Caco-2 (cell line): ENCODE data around the gene KRTAP10-2. TPM values are rescaled to one million over a fixed set of nuclear protein-coding genes. Genes with fewer than 3 reads are reported as not detected.

Source experiments
- BruUV-seq: library from RNA; stranded (reverse); fragments of 400-500 nt; replicated peaks from 2 replicates; lab custom pipeline; 2021; lab: Mats Ljungman, UMichigan
- CTCF ChIA-PET: fragments of 300-600 bp; sonication (Branson Sonifier 250); formaldehyde crosslinking; loops from one replicate; lab custom pipeline; 2022; ENCODE audit warnings: antibody characterized with exemption; lab: Charles Lee
- POLR2A ChIA-PET: fragments of 300-600 bp; sonication (Branson Sonifier 250); formaldehyde crosslinking; loops from one replicate; lab custom pipeline; 2022; ENCODE audit warnings: antibody characterized with exemption; lab: Charles Lee
- DNase-seq, 2 experiments: peaks; one replicate each; pipeline versions ENCODE4 v3.0.0 to v3.0.0-alpha.2; 2020 to 2022
- H3K27me3 ChIP-seq: replicated peaks from 2 replicates; pipeline ENCODE4 v1.6.0; 2011; ENCODE audit warnings: low read length; ENCODE audit not compliant: control insufficient read depth, insufficient read depth
- H3K36me3 ChIP-seq: 2 replicates; pipeline ENCODE4 v1.5.1; 2011; ENCODE audit warnings: low read length; ENCODE audit not compliant: control insufficient read depth, insufficient read depth
- H3K4me1 ChIP-seq: fragments of 250-450 bp; sonication (Bioruptor Pico); 2 replicates; pipeline ENCODE4 v1.5.1; 2020; ENCODE audit warnings: mild to moderate bottlenecking
- H3K4me3 ChIP-seq: 2 replicates; pipeline ENCODE4 v1.5.1; 2011; ENCODE audit warnings: low read depth, mild to moderate bottlenecking, control low read depth, low read length
- H3K9me3 ChIP-seq: fragments of 250-450 bp; sonication (Bioruptor Pico); 2 replicates; pipeline ENCODE4 v1.5.1; 2020; ENCODE audit warnings: mild to moderate bottlenecking, moderate library complexity
- H3K27ac Mint-ChIP-seq: one replicate; pipeline ENCODE4 v1.8.0; 2022; ENCODE audit warnings: mixed read lengths; ENCODE audit not compliant: unreplicated experiment
- H3K27me3 Mint-ChIP-seq: one replicate; pipeline ENCODE4 v1.8.0; 2022; ENCODE audit warnings: mixed read lengths; ENCODE audit not compliant: insufficient read depth, unreplicated experiment
- H3K36me3 Mint-ChIP-seq: one replicate; pipeline ENCODE4 v1.8.0; 2022; ENCODE audit warnings: mild to moderate bottlenecking, mixed read lengths; ENCODE audit not compliant: insufficient read depth, unreplicated experiment
- H3K4me1 Mint-ChIP-seq: one replicate; pipeline ENCODE4 v1.8.0; 2022; ENCODE audit warnings: low read depth, mixed read lengths; ENCODE audit not compliant: unreplicated experiment
- H3K4me3 Mint-ChIP-seq: one replicate; pipeline ENCODE4 v1.8.0; 2022; ENCODE audit warnings: mild to moderate bottlenecking, moderate library complexity, mixed read lengths; ENCODE audit not compliant: unreplicated experiment
- H3K9me3 Mint-ChIP-seq: one replicate; pipeline ENCODE4 v1.8.0; 2022; ENCODE audit warnings: mixed read lengths; ENCODE audit not compliant: unreplicated experiment
- intact Hi-C: fragments of 100-400 bp; cut with micrococcal nuclease; formaldehyde crosslinking; loops from one replicate; pipeline ENCODE4 v1.10.0; 2022; ENCODE audit not compliant: unreplicated experiment
- total RNA-seq: library from RNA; stranded (reverse); gene quantifications from 2 replicates; pipeline ENCODE4 v1.2.3, GENCODE V29; 2022
- TF ChIP-seq, protein P1 (sequence below), 2 experiments: fragments of 200-600 bp in 1 of 2; IDR thresholded peaks; 1 replicate in 1 of 2; 2 replicates in 1 of 2; pipeline versions ENCODE4 v1.5.1 to v1.8.0; 2011 to 2022; ENCODE audit warnings: antibody characterized with exemption in 1 of 2, control low read depth in 1 of 2, inconsistent platforms in 1 of 2, low read depth in 1 of 2, low read length in 1 of 2, mild to moderate bottlenecking in 1 of 2, moderate library complexity in 1 of 2; ENCODE audit not compliant: insufficient read depth in 1 of 2, severe bottlenecking in 1 of 2, unreplicated experiment in 1 of 2

The KRTAP10-2 gene
- total RNA-seq, 1 experiment from 2014 or later: not detected

- ChIA-PET CTCF (no interaction called here), POLR2A (no interaction called here)
- no peak overlapping the region for H3K4me3 Mint-ChIP-seq
- no peak overlapping the region for H3K27ac Mint-ChIP-seq
- intact Hi-C loops: no loop called here
- TF ChIP-seq, protein P1, sequence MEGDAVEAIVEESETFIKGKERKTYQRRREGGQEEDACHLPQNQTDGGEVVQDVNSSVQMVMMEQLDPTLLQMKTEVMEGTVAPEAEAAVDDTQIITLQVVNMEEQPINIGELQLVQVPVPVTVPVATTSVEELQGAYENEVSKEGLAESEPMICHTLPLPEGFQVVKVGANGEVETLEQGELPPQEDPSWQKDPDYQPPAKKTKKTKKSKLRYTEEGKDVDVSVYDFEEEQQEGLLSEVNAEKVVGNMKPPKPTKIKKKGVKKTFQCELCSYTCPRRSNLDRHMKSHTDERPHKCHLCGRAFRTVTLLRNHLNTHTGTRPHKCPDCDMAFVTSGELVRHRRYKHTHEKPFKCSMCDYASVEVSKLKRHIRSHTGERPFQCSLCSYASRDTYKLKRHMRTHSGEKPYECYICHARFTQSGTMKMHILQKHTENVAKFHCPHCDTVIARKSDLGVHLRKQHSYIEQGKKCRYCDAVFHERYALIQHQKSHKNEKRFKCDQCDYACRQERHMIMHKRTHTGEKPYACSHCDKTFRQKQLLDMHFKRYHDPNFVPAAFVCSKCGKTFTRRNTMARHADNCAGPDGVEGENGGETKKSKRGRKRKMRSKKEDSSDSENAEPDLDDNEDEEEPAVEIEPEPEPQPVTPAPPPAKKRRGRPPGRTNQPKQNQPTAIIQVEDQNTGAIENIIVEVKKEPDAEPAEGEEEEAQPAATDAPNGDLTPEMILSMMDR (IDR thresholded peaks at IDR 0.05; ENCODE audit: insufficient read depth in 1 of 2, low read depth in 1 of 2, low read length in 1 of 2, severe bottlenecking in 1 of 2, unreplicated experiment in 1 of 2): no peak
- H3K4me1 Mint-ChIP-seq: peaks cover 3% of the 10 kb centered on the region
- peaks cover 3% of the 10 kb centered on the region for H3K27me3 Mint-ChIP-seq
- H3K4me3 ChIP-seq: no peak overlapping the region
- peaks cover 14% of the 10 kb centered on the region for H3K9me3 ChIP-seq
- H3K4me1 ChIP-seq: peaks cover 4% of the 10 kb centered on the region; the same call in 1 of the 2 replicates
- no peaks in the 10 kb centered on the region for H3K36me3 Mint-ChIP-seq
- H3K27me3 ChIP-seq: no peaks in the 10 kb centered on the region
- no peaks in the 10 kb centered on the region for H3K9me3 Mint-ChIP-seq
- DNase-seq: no peak
- no peaks in the 10 kb centered on the region for H3K36me3 ChIP-seq
- BruUV-seq: no TSS peak
These were observed 25.8 kb downstream of the KRTAP10-2 start for GRCh38 chr21:44525391-44526095.

- H3K4me1 Mint-ChIP-seq: peaks cover 7% of the 10 kb centered on the region
- H3K9me3 Mint-ChIP-seq: no peaks in the 10 kb centered on the region
- intact Hi-C loops: no loop called here
- H3K27ac Mint-ChIP-seq: no peak overlapping the region
- ChIA-PET POLR2A (no interaction called here), CTCF (no interaction called here)
- peaks cover 14% of the 10 kb centered on the region for H3K9me3 ChIP-seq
- H3K27me3 Mint-ChIP-seq: no peaks in the 10 kb centered on the region
- TF ChIP-seq, protein P1 (IDR thresholded peaks at IDR 0.05; ENCODE audit: insufficient read depth in 1 of 2, low read depth in 1 of 2, low read length in 1 of 2, severe bottlenecking in 1 of 2, unreplicated experiment in 1 of 2): no peak
- H3K4me3 Mint-ChIP-seq: no peak overlapping the region
- no peak overlapping the region for H3K4me3 ChIP-seq
- H3K4me1 ChIP-seq: peaks cover 7% of the 10 kb centered on the region; the same call in 1 of the 2 replicates
- no peaks in the 10 kb centered on the region for H3K36me3 ChIP-seq
- DNase-seq: no peak
- H3K27me3 ChIP-seq: no peaks in the 10 kb centered on the region
- H3K36me3 Mint-ChIP-seq: no peaks in the 10 kb centered on the region
- TSS peak; percentile 9 for BruUV-seq
These were observed 26.6 kb downstream of the KRTAP10-2 start for GRCh38 chr21:44524414-44525371.
